ENCODE data around the gene ARHGAP27. TPM values are rescaled to one million over a fixed set of nuclear protein-coding genes. Genes with fewer than 3 reads are reported as not detected.

ARHGAP27 gene
- polyA plus RNA-seq, 2 donors, result 100.0 to 211 TPM

DNA sequence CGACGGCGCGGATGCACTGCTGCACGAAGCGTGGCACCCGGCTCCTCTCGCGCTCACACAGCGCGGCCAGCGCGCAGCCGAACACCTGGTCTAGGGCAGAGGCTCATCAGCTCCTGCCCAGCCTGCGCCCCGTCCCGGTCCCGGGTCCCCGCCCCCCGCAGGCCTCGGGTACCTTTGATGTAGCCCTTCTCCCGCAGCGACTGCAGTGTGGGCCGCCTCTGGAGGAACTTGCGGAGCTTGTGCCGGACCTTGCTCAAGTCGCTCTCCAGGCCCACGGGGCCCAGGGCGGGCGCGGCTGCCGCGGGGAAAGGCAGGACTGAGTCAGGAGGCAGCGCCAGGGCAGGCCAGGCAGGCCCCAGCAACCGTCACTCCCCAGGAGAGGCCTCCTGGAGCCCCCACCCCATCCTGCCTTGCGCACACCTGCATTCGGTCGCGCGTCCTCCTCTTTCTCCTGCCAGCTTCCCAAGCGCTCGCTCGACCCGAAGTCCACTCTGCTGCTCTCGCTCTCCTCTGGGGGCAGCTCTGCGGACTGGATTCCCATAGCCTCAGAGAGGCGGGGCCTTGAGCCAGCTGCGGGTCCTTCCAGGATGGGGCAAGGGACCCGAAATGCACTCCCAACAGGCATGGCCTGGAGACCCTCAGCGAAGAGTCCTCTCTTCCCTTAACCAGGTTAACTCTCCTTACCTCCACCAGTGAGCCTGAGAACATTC, 36.0 kb downstream of the ARHGAP27 start:
- Histone ChIP-seq H3K4me1 (ENCODE audit: control insufficient read depth in 2 of 2, insufficient read depth in 2 of 2, low read length in 1 of 2) (no peaks in the 10 kb centered on the region), H3K36me3 (ENCODE audit: control insufficient read depth in 2 of 2, insufficient read depth in 2 of 2, low read length in 1 of 2) (peaks cover 3 to 39% of the 10 kb centered on the region in 2 donors), H3K4me3 (ENCODE audit: low read depth in 1 of 2, low read length in 2 of 2) (no peak overlapping the region), H3K9me3 (ENCODE audit: control insufficient read depth in 2 of 2, insufficient read depth in 1 of 2, low read depth in 1 of 2, low read length in 1 of 2) (no peaks in the 10 kb centered on the region), H3K27ac (ENCODE audit: low read depth in 2 of 2, low read length in 1 of 2) (no peak overlapping the region), H3K27me3 (ENCODE audit: control insufficient read depth in 1 of 2, insufficient read depth in 2 of 2, low read length in 2 of 2) (no peaks in the 10 kb centered on the region)
- 90% methylated on average over 37 to 50 of the region's 50 CpGs for WGBS, 2 donors

DNA sequence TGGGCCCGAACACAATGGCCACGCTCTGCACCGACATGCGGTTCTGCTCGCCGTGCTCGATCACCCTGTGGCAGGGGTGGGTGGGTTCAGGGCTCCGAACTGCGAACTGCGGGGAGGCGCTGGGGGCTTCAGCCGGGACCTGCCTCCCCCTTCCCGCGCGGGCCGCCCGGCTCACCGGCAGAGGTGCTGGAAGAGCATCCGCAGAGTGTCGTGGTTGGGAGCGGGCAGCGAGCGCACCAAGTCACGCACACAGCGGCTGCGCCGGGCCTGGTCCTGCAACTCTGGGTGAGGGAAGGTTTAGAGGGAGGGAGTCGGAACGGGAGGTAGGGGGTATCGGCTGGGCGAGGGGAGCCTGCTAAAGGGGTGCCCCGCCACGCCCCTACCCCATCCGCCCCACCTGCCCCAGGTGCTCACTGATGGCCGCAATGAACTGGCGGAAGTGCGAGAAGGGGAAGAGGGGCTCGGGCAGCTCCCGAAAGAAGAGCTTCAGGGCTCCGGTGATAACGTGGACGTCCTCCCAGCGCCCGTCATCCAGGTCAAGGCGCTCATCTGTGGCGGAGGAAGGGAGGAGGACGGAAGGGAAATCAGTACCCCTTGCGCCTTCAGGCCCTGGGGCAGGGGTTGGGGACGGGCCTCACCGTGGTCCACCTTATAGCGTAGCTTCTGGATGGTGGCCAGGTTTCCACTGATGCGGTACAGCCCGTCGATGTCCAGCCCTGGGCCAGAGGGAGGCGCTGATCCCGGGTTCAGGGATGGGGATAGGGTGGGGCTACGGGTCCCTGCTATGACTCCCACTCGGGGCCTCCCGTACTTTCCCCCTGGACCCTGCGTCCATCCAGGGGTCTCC, 36.9 kb downstream of the ARHGAP27 start:
- no peaks in the 10 kb centered on the region for H3K9me3 ChIP-seq (ENCODE audit: control insufficient read depth in 2 of 2, insufficient read depth in 1 of 2, low read depth in 1 of 2, low read length in 1 of 2)
- H3K27me3 ChIP-seq (ENCODE audit: control insufficient read depth in 1 of 2, insufficient read depth in 2 of 2, low read length in 2 of 2), result no peaks in the 10 kb centered on the region
- H3K27ac ChIP-seq (ENCODE audit: low read depth in 2 of 2, low read length in 1 of 2), result no peak overlapping the region
- H3K36me3 ChIP-seq (ENCODE audit: control insufficient read depth in 2 of 2, insufficient read depth in 2 of 2, low read length in 1 of 2), result peaks cover 3 to 39% of the 10 kb centered on the region in 2 donors
- no peak overlapping the region for H3K4me3 ChIP-seq (ENCODE audit: low read depth in 1 of 2, low read length in 2 of 2)
- 81 to 84% methylated on average over 60 of the region's 60 CpGs for WGBS, 2 donors
- no peaks in the 10 kb centered on the region for H3K4me1 ChIP-seq (ENCODE audit: control insufficient read depth in 2 of 2, insufficient read depth in 2 of 2, low read length in 1 of 2)

DNA sequence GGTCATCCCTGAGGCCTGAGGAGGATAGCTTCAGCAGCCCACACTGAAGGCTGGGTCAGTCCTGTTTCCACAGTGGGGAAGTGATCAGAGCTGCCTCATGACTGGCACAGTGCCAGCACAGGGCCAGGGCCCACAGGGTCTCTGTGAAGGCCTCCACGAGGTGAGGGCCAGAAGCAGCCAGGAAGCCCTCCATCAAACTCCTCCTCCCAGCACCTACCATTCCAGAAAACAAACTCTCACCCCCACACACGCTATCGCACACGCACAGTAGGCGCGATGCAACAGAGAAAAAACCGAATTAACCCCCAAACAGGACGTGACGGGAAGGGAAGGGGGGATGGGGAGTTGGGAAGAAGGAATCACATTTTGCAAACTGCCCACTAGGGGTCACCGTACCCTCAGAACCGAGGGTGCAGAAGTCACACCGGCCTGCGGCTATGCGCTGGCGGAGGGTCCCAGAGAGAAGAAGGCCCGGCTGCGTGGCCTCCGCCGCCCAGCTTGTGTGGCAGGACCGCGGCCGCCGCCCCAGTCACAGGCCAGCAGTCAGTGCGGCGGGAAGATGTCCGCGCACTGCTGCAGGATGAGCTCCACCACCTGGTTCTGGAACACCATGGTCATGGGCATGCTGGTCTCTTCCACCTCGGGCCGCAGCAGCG, 37.6 kb downstream of the ARHGAP27 start:
- H3K4me3 ChIP-seq (ENCODE audit: low read depth in 1 of 2, low read length in 2 of 2), result peak overlapping the region in 1 of 2 donors; percentile 2
- no peaks in the 10 kb centered on the region for H3K27me3 ChIP-seq (ENCODE audit: control insufficient read depth in 1 of 2, insufficient read depth in 2 of 2, low read length in 2 of 2)
- H3K27ac ChIP-seq (ENCODE audit: low read depth in 2 of 2, low read length in 1 of 2), result no peak overlapping the region
- no peaks in the 10 kb centered on the region for H3K4me1 ChIP-seq (ENCODE audit: control insufficient read depth in 2 of 2, insufficient read depth in 2 of 2, low read length in 1 of 2)
- 30 to 39% methylated on average over 29 to 30 of the region's 30 CpGs for WGBS, 2 donors
- peaks cover 3 to 37% of the 10 kb centered on the region in 2 donors for H3K36me3 ChIP-seq (ENCODE audit: control insufficient read depth in 2 of 2, insufficient read depth in 2 of 2, low read length in 1 of 2)
- H3K9me3 ChIP-seq (ENCODE audit: control insufficient read depth in 2 of 2, insufficient read depth in 1 of 2, low read depth in 1 of 2, low read length in 1 of 2), result no peaks in the 10 kb centered on the region

DNA sequence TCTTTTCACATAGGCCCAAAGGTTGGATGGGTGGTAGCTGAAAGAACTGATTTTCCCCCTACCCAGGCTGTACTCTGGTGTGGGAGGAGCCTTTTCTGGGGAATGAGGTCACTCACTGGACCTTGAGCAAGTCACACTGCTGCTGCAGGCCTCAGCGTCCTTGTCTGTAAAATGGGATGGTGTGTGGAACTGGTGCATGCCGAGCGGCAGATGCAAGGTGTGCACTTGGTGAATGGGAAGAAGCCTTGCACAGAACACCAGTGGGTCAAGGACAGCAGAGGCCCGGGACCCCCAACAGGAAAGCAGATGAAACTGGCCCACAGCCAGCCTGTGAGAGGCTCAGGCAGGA, 38.1 kb downstream of the ARHGAP27 start:
- H3K27ac ChIP-seq (ENCODE audit: low read depth in 2 of 2, low read length in 1 of 2), result no peak overlapping the region
- 79 to 80% methylated on average over 4 of the region's 4 CpGs for WGBS, 2 donors
- peaks cover 3 to 37% of the 10 kb centered on the region in 2 donors for H3K36me3 ChIP-seq (ENCODE audit: control insufficient read depth in 2 of 2, insufficient read depth in 2 of 2, low read length in 1 of 2)

DNA sequence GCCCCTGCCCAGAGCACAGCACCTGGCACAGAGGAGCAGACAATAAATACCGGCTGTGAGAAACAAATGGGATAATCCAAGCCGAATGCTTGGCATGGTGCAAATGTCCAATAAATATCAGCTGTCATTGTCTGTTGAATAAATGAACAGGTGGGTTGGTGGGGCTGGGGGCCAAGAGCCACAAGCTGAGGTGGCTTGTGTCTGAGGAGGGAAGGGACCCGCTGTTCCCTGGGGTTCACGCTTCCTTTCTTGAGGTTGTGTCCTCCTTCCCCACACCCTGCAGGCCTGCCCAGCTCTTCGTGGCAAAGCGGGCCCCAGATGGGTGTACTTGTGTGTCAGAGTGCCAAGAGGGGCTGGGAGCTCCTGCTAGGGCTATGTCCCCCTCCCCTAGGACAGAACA, 38.6 kb downstream of the ARHGAP27 start:
- Histone ChIP-seq H3K4me3 (ENCODE audit: low read depth in 1 of 2, low read length in 2 of 2) (no peak overlapping the region), H3K9me3 (ENCODE audit: control insufficient read depth in 2 of 2, insufficient read depth in 1 of 2, low read depth in 1 of 2, low read length in 1 of 2) (no peaks in the 10 kb centered on the region), H3K27ac (ENCODE audit: low read depth in 2 of 2, low read length in 1 of 2) (no peak overlapping the region), H3K36me3 (ENCODE audit: control insufficient read depth in 2 of 2, insufficient read depth in 2 of 2, low read length in 1 of 2) (peaks cover 3 to 37% of the 10 kb centered on the region in 2 donors), H3K27me3 (ENCODE audit: control insufficient read depth in 1 of 2, insufficient read depth in 2 of 2, low read length in 2 of 2) (no peaks in the 10 kb centered on the region), H3K4me1 (ENCODE audit: control insufficient read depth in 2 of 2, insufficient read depth in 2 of 2, low read length in 1 of 2) (no peaks in the 10 kb centered on the region)
- 84 to 85% methylated on average over 6 of the region's 6 CpGs for WGBS, 2 donors

More for the DNA sequence above, 38.1 kb downstream of the ARHGAP27 start:
- Histone ChIP-seq H3K9me3 (ENCODE audit: control insufficient read depth in 2 of 2, insufficient read depth in 1 of 2, low read depth in 1 of 2, low read length in 1 of 2) (no peaks in the 10 kb centered on the region), H3K27me3 (ENCODE audit: control insufficient read depth in 1 of 2, insufficient read depth in 2 of 2, low read length in 2 of 2) (no peaks in the 10 kb centered on the region), H3K4me3 (ENCODE audit: low read depth in 1 of 2, low read length in 2 of 2) (no peak overlapping the region), H3K4me1 (ENCODE audit: control insufficient read depth in 2 of 2, insufficient read depth in 2 of 2, low read length in 1 of 2) (no peaks in the 10 kb centered on the region)

DNA sequence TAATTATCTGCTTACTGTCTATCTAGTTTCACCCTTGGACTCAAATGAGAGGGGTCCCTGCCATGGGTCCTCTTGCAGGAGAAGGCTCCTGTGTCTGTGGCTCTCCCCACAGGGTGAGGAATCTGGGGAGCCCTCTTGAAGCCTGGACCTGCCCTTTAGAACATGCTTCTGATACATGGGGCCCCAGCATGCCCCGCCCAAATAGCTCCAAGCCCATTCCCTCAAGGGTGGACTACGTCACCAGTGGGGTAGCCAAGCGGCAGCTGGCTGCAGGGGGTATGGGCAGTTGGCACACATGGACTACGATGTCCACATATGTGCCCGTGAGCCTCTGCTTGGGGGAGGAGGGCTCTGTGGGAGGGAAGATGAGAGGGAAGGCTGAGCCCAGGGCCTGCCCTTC, 39.3 kb downstream of the ARHGAP27 start:
- Histone ChIP-seq H3K27me3 (ENCODE audit: control insufficient read depth in 1 of 2, insufficient read depth in 2 of 2, low read length in 2 of 2) (no peaks in the 10 kb centered on the region), H3K27ac (ENCODE audit: low read depth in 2 of 2, low read length in 1 of 2) (no peak overlapping the region), H3K4me1 (ENCODE audit: control insufficient read depth in 2 of 2, insufficient read depth in 2 of 2, low read length in 1 of 2) (no peaks in the 10 kb centered on the region), H3K9me3 (ENCODE audit: control insufficient read depth in 2 of 2, insufficient read depth in 1 of 2, low read depth in 1 of 2, low read length in 1 of 2) (no peaks in the 10 kb centered on the region), H3K4me3 (ENCODE audit: low read depth in 1 of 2, low read length in 2 of 2) (no peak overlapping the region), H3K36me3 (ENCODE audit: control insufficient read depth in 2 of 2, insufficient read depth in 2 of 2, low read length in 1 of 2) (peaks cover 3 to 35% of the 10 kb centered on the region in 2 donors)
- 91 to 93% methylated on average over 5 of the region's 5 CpGs for WGBS, 2 donors

DNA sequence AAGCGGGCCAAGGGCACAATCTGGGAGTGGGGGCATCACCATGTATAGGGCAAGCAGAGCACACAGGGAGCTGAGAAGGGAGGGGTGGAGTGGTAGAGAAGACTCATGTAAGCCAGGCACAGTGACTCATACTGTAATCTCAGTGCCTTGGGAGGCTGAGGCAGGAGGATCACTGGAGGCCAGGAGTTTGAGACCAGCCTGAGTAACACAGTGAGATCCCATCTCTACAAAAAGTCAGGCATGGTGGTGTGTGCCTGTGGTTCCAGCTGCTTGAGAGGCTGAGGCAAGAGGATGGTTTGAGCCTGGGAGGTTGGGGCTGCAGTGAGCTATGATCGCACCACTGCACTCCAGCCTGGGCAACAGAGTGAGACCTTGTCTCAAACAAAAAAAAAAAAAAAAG, 40.8 kb downstream of the ARHGAP27 start:
- Histone ChIP-seq H3K27ac (ENCODE audit: low read depth in 2 of 2, low read length in 1 of 2) (no peak overlapping the region), H3K9me3 (ENCODE audit: control insufficient read depth in 2 of 2, insufficient read depth in 1 of 2, low read depth in 1 of 2, low read length in 1 of 2) (no peaks in the 10 kb centered on the region), H3K4me1 (ENCODE audit: control insufficient read depth in 2 of 2, insufficient read depth in 2 of 2, low read length in 1 of 2) (no peaks in the 10 kb centered on the region), H3K27me3 (ENCODE audit: control insufficient read depth in 1 of 2, insufficient read depth in 2 of 2, low read length in 2 of 2) (no peaks in the 10 kb centered on the region), H3K36me3 (ENCODE audit: control insufficient read depth in 2 of 2, insufficient read depth in 2 of 2, low read length in 1 of 2) (peaks cover 3 to 25% of the 10 kb centered on the region in 2 donors), H3K4me3 (ENCODE audit: low read depth in 1 of 2, low read length in 2 of 2) (no peak overlapping the region)
- WGBS, 2 donors, result 97 to 100% methylated on average over 2 of the region's 2 CpGs

DNA sequence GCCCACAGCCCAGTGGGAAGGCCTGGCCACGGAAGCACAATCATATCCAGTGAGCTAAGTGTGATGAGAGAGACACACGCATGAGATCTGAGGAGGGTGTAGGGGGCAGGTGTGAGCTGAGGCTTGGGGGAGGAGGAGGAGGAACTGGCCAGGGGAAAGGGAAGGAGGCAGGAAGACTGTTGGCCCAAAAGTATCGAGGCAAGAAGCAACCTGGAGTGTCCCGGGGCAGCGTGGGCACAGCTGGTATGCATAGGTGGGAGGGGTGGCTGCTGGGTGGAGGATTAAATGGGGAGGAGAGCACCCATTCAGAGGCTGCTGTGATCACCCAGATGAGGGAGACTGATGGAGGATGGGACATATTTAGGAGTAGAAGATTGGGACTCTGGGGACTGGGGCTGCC, 41.4 kb downstream of the ARHGAP27 start:
- H3K36me3 ChIP-seq (ENCODE audit: control insufficient read depth in 2 of 2, insufficient read depth in 2 of 2, low read length in 1 of 2), result peaks cover 3 to 18% of the 10 kb centered on the region in 2 donors
- H3K27me3 ChIP-seq (ENCODE audit: control insufficient read depth in 1 of 2, insufficient read depth in 2 of 2, low read length in 2 of 2), result no peaks in the 10 kb centered on the region
- H3K9me3 ChIP-seq (ENCODE audit: control insufficient read depth in 2 of 2, insufficient read depth in 1 of 2, low read depth in 1 of 2, low read length in 1 of 2), result no peaks in the 10 kb centered on the region
- no peak overlapping the region for H3K27ac ChIP-seq (ENCODE audit: low read depth in 2 of 2, low read length in 1 of 2)
- H3K4me1 ChIP-seq (ENCODE audit: control insufficient read depth in 2 of 2, insufficient read depth in 2 of 2, low read length in 1 of 2), result no peaks in the 10 kb centered on the region
- no peak overlapping the region for H3K4me3 ChIP-seq (ENCODE audit: low read depth in 1 of 2, low read length in 2 of 2)
- 34 to 35% methylated on average over 5 of the region's 5 CpGs for WGBS, 2 donors

DNA sequence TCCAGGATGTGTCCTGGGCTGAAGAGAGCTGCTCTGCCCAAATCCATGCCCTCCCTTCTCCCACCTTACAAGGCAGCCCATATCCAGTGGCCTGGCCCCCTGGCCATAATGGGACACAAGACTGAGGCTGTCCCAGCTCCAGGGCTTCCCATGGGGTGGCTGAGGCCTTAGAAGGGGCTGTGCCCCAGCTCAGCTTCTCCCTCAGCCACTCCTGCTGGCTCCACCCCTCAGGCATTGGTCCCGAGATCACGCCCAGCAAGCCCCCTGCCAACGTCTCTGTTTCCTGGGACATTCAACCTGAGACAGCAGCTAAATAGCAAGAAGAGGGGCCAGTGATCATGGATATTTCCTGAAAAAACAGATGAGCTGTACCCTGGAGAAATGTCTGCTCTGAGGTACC, 43.3 kb downstream of the ARHGAP27 start:
- Histone ChIP-seq H3K36me3 (ENCODE audit: control insufficient read depth in 2 of 2, insufficient read depth in 2 of 2, low read length in 1 of 2) (peaks cover 3 to 5% of the 10 kb centered on the region in 2 donors), H3K27ac (ENCODE audit: low read depth in 2 of 2, low read length in 1 of 2) (no peak overlapping the region), H3K9me3 (ENCODE audit: control insufficient read depth in 2 of 2, insufficient read depth in 1 of 2, low read depth in 1 of 2, low read length in 1 of 2) (no peaks in the 10 kb centered on the region), H3K27me3 (ENCODE audit: control insufficient read depth in 1 of 2, insufficient read depth in 2 of 2, low read length in 2 of 2) (no peaks in the 10 kb centered on the region), H3K4me3 (ENCODE audit: low read depth in 1 of 2, low read length in 2 of 2) (no peak overlapping the region), H3K4me1 (ENCODE audit: control insufficient read depth in 2 of 2, insufficient read depth in 2 of 2, low read length in 1 of 2) (no peaks in the 10 kb centered on the region)
- 33 to 40% methylated on average over 3 of the region's 3 CpGs for WGBS, 2 donors

Measured in esophagus (tissue), 2 donors.